ENCODE measurements around the gene ABLIM2. TPM values are rescaled to one million over a fixed set of nuclear protein-coding genes. Genes with fewer than 3 reads are reported as not detected.

The ABLIM2 gene
- total RNA-seq, 2 experiments from 2014 or later = 0.76 TPM; not detected in 1

DNA sequence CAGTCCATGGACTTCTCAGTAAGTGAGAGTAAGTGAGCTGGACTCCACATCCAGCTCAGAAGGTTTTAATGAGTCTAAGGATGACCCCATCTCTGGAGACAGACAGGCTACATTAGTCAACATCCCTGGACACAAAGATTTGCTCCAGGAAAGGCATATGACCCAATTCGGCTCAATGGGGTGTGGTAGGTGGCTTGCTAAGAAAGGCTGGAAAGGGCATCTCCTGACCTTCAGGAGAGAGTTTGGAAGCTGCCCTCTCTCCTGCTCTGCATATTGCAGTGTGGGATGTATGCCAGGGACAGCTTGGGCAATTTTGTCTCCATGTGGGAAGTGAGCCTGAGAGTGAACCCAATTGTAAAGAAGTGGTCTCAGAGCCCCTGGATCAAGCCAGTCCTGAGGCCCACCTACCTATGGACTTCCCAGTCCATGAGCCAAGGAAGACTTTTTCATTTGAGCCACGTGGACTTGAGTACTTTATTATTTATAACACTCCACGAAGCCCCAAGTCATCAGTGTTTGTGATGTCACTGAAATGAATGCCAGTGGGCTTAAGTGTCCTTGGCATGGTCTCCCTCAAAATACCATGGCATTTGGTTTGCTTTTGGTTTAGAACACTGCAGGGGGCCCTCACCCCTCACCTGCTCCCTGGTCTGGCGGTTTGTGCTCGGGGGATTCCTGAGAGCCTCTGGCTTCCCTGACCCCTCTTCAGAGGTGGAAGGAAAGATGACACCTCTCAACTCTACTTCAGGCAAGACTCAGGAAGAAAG lies 10.4 kb upstream of the ABLIM2 start:
- BruUV-seq (replicated peaks) = no TSS peak
- CTCF ChIA-PET (ENCODE audit: unreplicated experiment) = no interaction called here
- Histone ChIP-seq H3K4me2 (ENCODE audit: low read length) (no peak overlapping the region), H3K36me3 (ENCODE audit: insufficient read depth, low read length) (no peaks in the 10 kb centered on the region), H3K4me1 (ENCODE audit: insufficient read depth, low read length, poor library complexity, severe bottlenecking) (peaks cover 2% of the 10 kb centered on the region), H3K9me2 (ENCODE audit: insufficient read depth, low read length) (no peaks in the 10 kb centered on the region), H3K4me3 (ENCODE audit: low read depth, low read length, poor library complexity, severe bottlenecking) (no peak overlapping the region), H3K9me3 (ENCODE audit: low read length) (peaks cover 9% of the 10 kb centered on the region), H2AFZ (ENCODE audit: low read length) (no peak overlapping the region), H3K79me2 (ENCODE audit: insufficient read depth, low read depth, low read length) (no peaks in the 10 kb centered on the region), H3K27ac (ENCODE audit: low read depth, low read length, poor library complexity, severe bottlenecking) (no peak overlapping the region), H4K20me1 (ENCODE audit: insufficient read depth, low read length) (no peaks in the 10 kb centered on the region)
- no peak for TF ChIP-seq EZH2phosphoT487 (IDR thresholded peaks at IDR 0.05; ENCODE audit: borderline replicate concordance, low read depth, low read length)
- TF ChIP-seq CTCF (conservative IDR thresholded peaks at IDR 0.05; ENCODE audit: low read length) = no peak
- intact Hi-C loops (cut with micrococcal nuclease; ENCODE audit: unreplicated experiment) = no loop called here
- no peak for DNase-seq (ENCODE audit: low spot score)
- POLR2A ChIA-PET = no interaction called here

DNA sequence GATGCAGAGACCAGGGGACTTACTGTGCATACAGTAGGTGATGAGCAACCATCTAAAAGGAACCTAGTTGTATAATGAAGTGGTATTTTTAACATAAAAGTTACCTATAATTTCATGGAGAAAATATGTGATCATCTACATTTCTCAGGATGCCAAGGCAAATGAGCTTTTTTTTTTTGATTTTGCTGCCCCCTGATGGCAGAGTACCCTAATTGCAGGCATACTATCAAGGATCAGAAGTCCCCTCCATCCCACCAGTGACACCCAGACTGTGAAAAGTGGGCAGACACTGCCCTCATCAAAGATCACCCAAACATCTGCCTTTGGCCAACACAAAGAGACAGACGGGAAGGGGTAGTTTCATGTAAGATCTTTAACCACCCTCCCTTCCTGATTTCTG lies 9.6 kb upstream of the ABLIM2 start:
- no peak overlapping the region for H2AFZ ChIP-seq (ENCODE audit: low read length)
- H3K4me3 ChIP-seq (ENCODE audit: low read depth, low read length, poor library complexity, severe bottlenecking) = no peak overlapping the region
- H3K36me3 ChIP-seq (ENCODE audit: insufficient read depth, low read length) = no peaks in the 10 kb centered on the region
- no peak overlapping the region for H3K4me2 ChIP-seq (ENCODE audit: low read length)
- intact Hi-C loops (cut with micrococcal nuclease; ENCODE audit: unreplicated experiment) = no loop called here
- peaks cover 9% of the 10 kb centered on the region for H3K9me3 ChIP-seq (ENCODE audit: low read length)
- H3K79me2 ChIP-seq (ENCODE audit: insufficient read depth, low read depth, low read length) = no peaks in the 10 kb centered on the region
- ChIA-PET POLR2A (no interaction called here), CTCF (ENCODE audit: unreplicated experiment) (no interaction called here)
- no peaks in the 10 kb centered on the region for H3K9me2 ChIP-seq (ENCODE audit: insufficient read depth, low read length)
- no peak overlapping the region for H3K27ac ChIP-seq (ENCODE audit: low read depth, low read length, poor library complexity, severe bottlenecking)
- no peak for DNase-seq (ENCODE audit: low spot score)
- peaks cover 10% of the 10 kb centered on the region for H3K4me1 ChIP-seq (ENCODE audit: insufficient read depth, low read length, poor library complexity, severe bottlenecking)
- TF ChIP-seq CTCF (conservative IDR thresholded peaks at IDR 0.05; ENCODE audit: low read length) (peak; percentile 80), EZH2phosphoT487 (IDR thresholded peaks at IDR 0.05; ENCODE audit: borderline replicate concordance, low read depth, low read length) (no peak)
- no TSS peak for BruUV-seq (replicated peaks)
- no peaks in the 10 kb centered on the region for H4K20me1 ChIP-seq (ENCODE audit: insufficient read depth, low read length)

DNA sequence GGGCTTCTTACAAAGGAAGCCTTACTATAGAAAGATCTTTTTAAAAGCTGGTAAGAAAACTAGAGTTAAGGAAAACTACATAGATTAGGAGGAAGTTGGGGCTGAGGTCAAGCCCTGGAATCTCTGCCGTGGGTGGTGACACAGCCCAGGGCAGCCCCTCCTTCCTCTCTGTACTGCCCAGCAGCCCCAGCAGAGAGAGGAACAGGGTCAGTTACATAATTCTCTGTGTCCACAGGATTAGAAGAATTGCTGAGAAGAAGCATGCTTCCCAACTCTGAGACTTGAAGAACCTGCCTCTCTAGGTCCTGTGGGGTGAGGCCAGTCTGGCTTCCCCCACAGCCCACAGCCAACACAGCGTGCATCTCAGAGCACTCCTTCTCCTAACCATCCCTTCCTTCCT lies 9.2 kb upstream of the ABLIM2 start:
- intact Hi-C loops (cut with micrococcal nuclease; ENCODE audit: unreplicated experiment) = no loop called here
- CTCF ChIA-PET (ENCODE audit: unreplicated experiment) = no interaction called here
- POLR2A ChIA-PET = no interaction called here
- Histone ChIP-seq H3K79me2 (ENCODE audit: insufficient read depth, low read depth, low read length) (no peaks in the 10 kb centered on the region), H3K4me2 (ENCODE audit: low read length) (no peak overlapping the region), H3K4me3 (ENCODE audit: low read depth, low read length, poor library complexity, severe bottlenecking) (no peak overlapping the region), H3K4me1 (ENCODE audit: insufficient read depth, low read length, poor library complexity, severe bottlenecking) (peaks cover 14% of the 10 kb centered on the region), H3K27ac (ENCODE audit: low read depth, low read length, poor library complexity, severe bottlenecking) (no peak overlapping the region), H3K9me3 (ENCODE audit: low read length) (peaks cover 9% of the 10 kb centered on the region), H3K9me2 (ENCODE audit: insufficient read depth, low read length) (no peaks in the 10 kb centered on the region), H4K20me1 (ENCODE audit: insufficient read depth, low read length) (no peaks in the 10 kb centered on the region), H3K36me3 (ENCODE audit: insufficient read depth, low read length) (no peaks in the 10 kb centered on the region), H2AFZ (ENCODE audit: low read length) (no peak overlapping the region)
- DNase-seq (ENCODE audit: low spot score) = no peak
- BruUV-seq (replicated peaks) = no TSS peak
- no peak for TF ChIP-seq CTCF (conservative IDR thresholded peaks at IDR 0.05; ENCODE audit: low read length)
- TF ChIP-seq EZH2phosphoT487 (IDR thresholded peaks at IDR 0.05; ENCODE audit: borderline replicate concordance, low read depth, low read length) = no peak
